Natural killer cell (primary cell): ENCODE data around the gene PLCB4. TPM values are rescaled to one million over a fixed set of nuclear protein-coding genes. Genes with fewer than 3 reads are reported as not detected.

Experiments used
- ATAC-seq, 3 donors: fragments of 150-1000 bp in 2 of 3; fragments of 200-7000 bp in 1 of 3; cut with Tn5 transposase; 1 replicate in 1 of 3; 2 replicates in 2 of 3; pipeline ENCODE4 v1.10.0; 2021; ENCODE audit warnings: mild to moderate bottlenecking in 2 of 3, moderate library complexity in 2 of 3
- DNase-seq, 2 donors: peaks; one replicate each; pipeline versions ENCODE4 v3.0.0 to v3.0.0-alpha.2; 2013 to 2021; ENCODE audit warnings: mixed read lengths in 1 of 2
- H3K27ac ChIP-seq: one replicate; pipeline ENCODE4 v1.5.1; 2013; ENCODE audit warnings: mild to moderate bottlenecking, low read length
- H3K27me3 ChIP-seq: one replicate; pipeline ENCODE4 v1.6.1; 2013; ENCODE audit warnings: low read length; ENCODE audit not compliant: control insufficient read depth, insufficient read depth
- H3K36me3 ChIP-seq: one replicate; pipeline ENCODE4 v1.6.1; 2013; ENCODE audit warnings: low read length; ENCODE audit not compliant: control insufficient read depth, insufficient read depth
- H3K4me1 ChIP-seq: one replicate; pipeline ENCODE4 v1.6.1; 2013; ENCODE audit warnings: low read length; ENCODE audit not compliant: control insufficient read depth, insufficient read depth
- H3K4me3 ChIP-seq: one replicate; pipeline ENCODE4 v1.5.1; 2013; ENCODE audit warnings: low read length
- H3K9me3 ChIP-seq: one replicate; pipeline ENCODE4 v1.6.1; 2013; ENCODE audit warnings: low read length; ENCODE audit not compliant: control insufficient read depth, insufficient read depth
- H3K27ac Mint-ChIP-seq, 2 donors: one replicate each; pipeline ENCODE4 v1.8.0; 2022; ENCODE audit warnings: mild to moderate bottlenecking in 2 of 2, mixed read lengths in 2 of 2, moderate library complexity in 1 of 2
- H3K27me3 Mint-ChIP-seq, 2 donors: one replicate each; pipeline ENCODE4 v1.8.0; 2022; ENCODE audit warnings: low read depth in 2 of 2, mixed read lengths in 2 of 2
- H3K36me3 Mint-ChIP-seq: one replicate; pipeline ENCODE4 v1.8.0; 2022; ENCODE audit warnings: mixed read lengths
- H3K4me1 Mint-ChIP-seq, 2 donors: one replicate each; pipeline ENCODE4 v1.8.0; 2022; ENCODE audit warnings: mixed read lengths in 2 of 2
- H3K4me3 Mint-ChIP-seq: one replicate; pipeline ENCODE4 v1.8.0; 2022; ENCODE audit warnings: mild to moderate bottlenecking, moderate library complexity, mixed read lengths
- H3K9me3 Mint-ChIP-seq, 2 donors: one replicate each; pipeline ENCODE4 v1.8.0; 2022; ENCODE audit warnings: mixed read lengths in 2 of 2
- WGBS: methylation state at CpG from one replicate; pipeline ENCODE4 v1.1.7; 2013; ENCODE audit warnings: missing lambda C conversion rate; ENCODE audit not compliant: insufficient coverage; 5-methylcytosine and 5-hydroxymethylcytosine counted together
- intact Hi-C: fragments of 100-400 bp; cut with micrococcal nuclease; formaldehyde crosslinking; loops from one replicate; pipeline ENCODE4 v1.14.2; 2022
- total RNA-seq, 4 donors: library from RNA; stranded (reverse); fragments of 120-200 nt in 1 of 4; gene quantifications; one replicate each; pipeline versions ENCODE4 v1.2.3 to v1.2.4, GENCODE V29; 2013 to 2022
- TF ChIP-seq, protein P1 (sequence below): fragments of 200-600 bp; IDR thresholded peaks from one replicate; pipeline ENCODE4 v1.8.0; 2022; ENCODE audit warnings: antibody characterized with exemption

Gene PLCB4
- total RNA-seq, 3 donors from 2014 or later (not counting 1 experiment from before 2014, with no cell fraction given), result 0.05 to 0.40 TPM; not detected in 1

DNA sequence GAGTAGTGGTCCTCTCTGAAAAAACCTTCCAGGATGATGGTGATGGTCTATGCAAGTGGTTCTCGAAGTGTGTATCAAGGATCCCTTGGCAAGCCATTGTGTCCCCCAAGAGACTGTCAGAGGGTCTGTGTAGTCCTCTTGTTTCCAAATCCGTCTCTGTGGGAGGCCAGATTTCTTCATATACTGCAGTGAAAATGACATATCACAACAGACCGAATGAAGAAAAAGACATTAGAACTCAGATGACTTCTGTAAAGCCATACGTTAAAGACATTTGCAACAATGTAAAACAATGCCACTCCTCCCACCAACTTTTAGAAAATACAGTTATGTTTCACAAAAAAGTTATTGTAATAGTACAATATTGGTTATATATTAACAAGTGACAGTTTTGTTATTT, 418.3 kb downstream of the PLCB4 start:
- H3K9me3 ChIP-seq, result no peaks in the 10 kb centered on the region
- no peak overlapping the region for H3K27ac ChIP-seq
- Mint-ChIP-seq H3K27me3 (peaks cover 0 to 3% of the 10 kb centered on the region in 2 donors), H3K36me3 (no peaks in the 10 kb centered on the region), H3K4me1 (no peaks in the 10 kb centered on the region), H3K27ac (no peak overlapping the region), H3K4me3 (no peak overlapping the region), H3K9me3 (peaks cover 0 to 7% of the 10 kb centered on the region in 2 donors)
- TF ChIP-seq, protein P1, sequence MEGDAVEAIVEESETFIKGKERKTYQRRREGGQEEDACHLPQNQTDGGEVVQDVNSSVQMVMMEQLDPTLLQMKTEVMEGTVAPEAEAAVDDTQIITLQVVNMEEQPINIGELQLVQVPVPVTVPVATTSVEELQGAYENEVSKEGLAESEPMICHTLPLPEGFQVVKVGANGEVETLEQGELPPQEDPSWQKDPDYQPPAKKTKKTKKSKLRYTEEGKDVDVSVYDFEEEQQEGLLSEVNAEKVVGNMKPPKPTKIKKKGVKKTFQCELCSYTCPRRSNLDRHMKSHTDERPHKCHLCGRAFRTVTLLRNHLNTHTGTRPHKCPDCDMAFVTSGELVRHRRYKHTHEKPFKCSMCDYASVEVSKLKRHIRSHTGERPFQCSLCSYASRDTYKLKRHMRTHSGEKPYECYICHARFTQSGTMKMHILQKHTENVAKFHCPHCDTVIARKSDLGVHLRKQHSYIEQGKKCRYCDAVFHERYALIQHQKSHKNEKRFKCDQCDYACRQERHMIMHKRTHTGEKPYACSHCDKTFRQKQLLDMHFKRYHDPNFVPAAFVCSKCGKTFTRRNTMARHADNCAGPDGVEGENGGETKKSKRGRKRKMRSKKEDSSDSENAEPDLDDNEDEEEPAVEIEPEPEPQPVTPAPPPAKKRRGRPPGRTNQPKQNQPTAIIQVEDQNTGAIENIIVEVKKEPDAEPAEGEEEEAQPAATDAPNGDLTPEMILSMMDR, result no peak
- H3K4me3 ChIP-seq, result no peak overlapping the region
- no peaks in the 10 kb centered on the region for H3K36me3 ChIP-seq
- WGBS, result 85% methylated on average over 3 of the region's 4 CpGs
- intact Hi-C loops, result no loop called here
- ATAC-seq (no peak), DNase-seq (no peak)
- H3K27me3 ChIP-seq, result no peaks in the 10 kb centered on the region
- H3K4me1 ChIP-seq, result no peaks in the 10 kb centered on the region

- Mint-ChIP-seq H3K4me1 (no peaks in the 10 kb centered on the region), H3K36me3 (no peaks in the 10 kb centered on the region), H3K9me3 (peaks cover 2 to 4% of the 10 kb centered on the region in 2 donors), H3K27ac (no peak overlapping the region), H3K4me3 (no peak overlapping the region), H3K27me3 (peaks cover 0 to 3% of the 10 kb centered on the region in 2 donors)
- H3K36me3 ChIP-seq, result no peaks in the 10 kb centered on the region
- ATAC-seq (no peak), DNase-seq (no peak)
- no peaks in the 10 kb centered on the region for H3K4me1 ChIP-seq
- TF ChIP-seq, protein P1, result no peak
- 43% methylated on average over 2 of the region's 2 CpGs for WGBS
- intact Hi-C loops, result no loop called here
- H3K4me3 ChIP-seq, result no peak overlapping the region
- no peak overlapping the region for H3K27ac ChIP-seq
- no peaks in the 10 kb centered on the region for H3K27me3 ChIP-seq
- no peaks in the 10 kb centered on the region for H3K9me3 ChIP-seq
Observed at GRCh38 chr20:9488063-9488462, 419.2 kb downstream of the PLCB4 start.

- no peaks in the 10 kb centered on the region for H3K27me3 ChIP-seq
- TF ChIP-seq, protein P1, result no peak
- H3K9me3 Mint-ChIP-seq, result peaks cover 2 to 4% of the 10 kb centered on the region in 2 donors
- no peak overlapping the region for H3K4me3 ChIP-seq
- no peak overlapping the region for H3K27ac ChIP-seq
- H3K4me1 ChIP-seq, result no peaks in the 10 kb centered on the region
- H3K36me3 Mint-ChIP-seq, result no peaks in the 10 kb centered on the region
- H3K4me1 Mint-ChIP-seq, result no peaks in the 10 kb centered on the region
- 77% methylated on average over 3 of the region's 3 CpGs for WGBS
- DNase-seq (no peak), ATAC-seq (no peak)
- intact Hi-C loops, result no loop called here
- H3K9me3 ChIP-seq, result no peaks in the 10 kb centered on the region
- no peaks in the 10 kb centered on the region for H3K36me3 ChIP-seq
- H3K27ac Mint-ChIP-seq, result no peak overlapping the region
- H3K4me3 Mint-ChIP-seq, result no peak overlapping the region
- H3K27me3 Mint-ChIP-seq, result peaks cover 0 to 3% of the 10 kb centered on the region in 2 donors
Observed at GRCh38 chr20:9490161-9490560, 421.3 kb downstream of the PLCB4 start.

- Histone ChIP-seq H3K27me3 (no peaks in the 10 kb centered on the region), H3K27ac (no peak overlapping the region), H3K36me3 (no peaks in the 10 kb centered on the region), H3K9me3 (no peaks in the 10 kb centered on the region), H3K4me3 (no peak overlapping the region), H3K4me1 (no peaks in the 10 kb centered on the region)
- 82% methylated on average over 3 of the region's 3 CpGs for WGBS
- Mint-ChIP-seq H3K9me3 (peaks cover 2 to 4% of the 10 kb centered on the region in 2 donors), H3K27ac (no peak overlapping the region), H3K36me3 (no peaks in the 10 kb centered on the region), H3K27me3 (peaks cover 0 to 3% of the 10 kb centered on the region in 2 donors), H3K4me1 (no peaks in the 10 kb centered on the region), H3K4me3 (no peak overlapping the region)
- TF ChIP-seq, protein P1, result no peak
- ATAC-seq (no peak), DNase-seq (no peak)
- intact Hi-C loops, result no loop called here
Observed at GRCh38 chr20:9490631-9491030, 421.7 kb downstream of the PLCB4 start.
